Coronary artery (tissue), 2 donors: ENCODE measurements around the gene TMPRSS4.

Source experiments
- DNase-seq: peaks from one replicate; pipeline ENCODE4 v3.0.0-alpha.2; 2017; ENCODE audit warnings: low spot score
- H3K27ac ChIP-seq, 2 donors: fragments of 200-600 bp; sonication (generic); one replicate each; pipeline ENCODE4 v1.5.1; 2016 to 2019
- H3K4me3 ChIP-seq: fragments of 200-600 bp; sonication (generic); 2 replicates; pipeline ENCODE4 v1.5.1; 2016; ENCODE audit warnings: mild to moderate bottlenecking, moderate library complexity
- TF ChIP-seq, protein P1 (sequence below): fragments of 200-600 bp; sonication (generic); IDR thresholded peaks from one replicate; pipeline ENCODE4 v1.5.1; 2019; ENCODE audit warnings: antibody characterized with exemption

Gene TMPRSS4

GRCh38 chr11:118064956-118065355 lies 11.9 kb upstream of the TMPRSS4 start:
- no peak overlapping the region for H3K27ac ChIP-seq
- DNase-seq = peak; percentile 50
- TF ChIP-seq, protein P1, sequence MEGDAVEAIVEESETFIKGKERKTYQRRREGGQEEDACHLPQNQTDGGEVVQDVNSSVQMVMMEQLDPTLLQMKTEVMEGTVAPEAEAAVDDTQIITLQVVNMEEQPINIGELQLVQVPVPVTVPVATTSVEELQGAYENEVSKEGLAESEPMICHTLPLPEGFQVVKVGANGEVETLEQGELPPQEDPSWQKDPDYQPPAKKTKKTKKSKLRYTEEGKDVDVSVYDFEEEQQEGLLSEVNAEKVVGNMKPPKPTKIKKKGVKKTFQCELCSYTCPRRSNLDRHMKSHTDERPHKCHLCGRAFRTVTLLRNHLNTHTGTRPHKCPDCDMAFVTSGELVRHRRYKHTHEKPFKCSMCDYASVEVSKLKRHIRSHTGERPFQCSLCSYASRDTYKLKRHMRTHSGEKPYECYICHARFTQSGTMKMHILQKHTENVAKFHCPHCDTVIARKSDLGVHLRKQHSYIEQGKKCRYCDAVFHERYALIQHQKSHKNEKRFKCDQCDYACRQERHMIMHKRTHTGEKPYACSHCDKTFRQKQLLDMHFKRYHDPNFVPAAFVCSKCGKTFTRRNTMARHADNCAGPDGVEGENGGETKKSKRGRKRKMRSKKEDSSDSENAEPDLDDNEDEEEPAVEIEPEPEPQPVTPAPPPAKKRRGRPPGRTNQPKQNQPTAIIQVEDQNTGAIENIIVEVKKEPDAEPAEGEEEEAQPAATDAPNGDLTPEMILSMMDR = no peak

GRCh38 chr11:118065384-118065783 lies 11.5 kb upstream of the TMPRSS4 start:
- Histone ChIP-seq H3K27ac (no peak overlapping the region), H3K4me3 (no peak overlapping the region)
- TF ChIP-seq, protein P1 = no peak
- no peak for DNase-seq

More at GRCh38 chr11:118064956-118065355, 11.9 kb upstream of the TMPRSS4 start:
- H3K4me3 ChIP-seq = no peak overlapping the region

DNA sequence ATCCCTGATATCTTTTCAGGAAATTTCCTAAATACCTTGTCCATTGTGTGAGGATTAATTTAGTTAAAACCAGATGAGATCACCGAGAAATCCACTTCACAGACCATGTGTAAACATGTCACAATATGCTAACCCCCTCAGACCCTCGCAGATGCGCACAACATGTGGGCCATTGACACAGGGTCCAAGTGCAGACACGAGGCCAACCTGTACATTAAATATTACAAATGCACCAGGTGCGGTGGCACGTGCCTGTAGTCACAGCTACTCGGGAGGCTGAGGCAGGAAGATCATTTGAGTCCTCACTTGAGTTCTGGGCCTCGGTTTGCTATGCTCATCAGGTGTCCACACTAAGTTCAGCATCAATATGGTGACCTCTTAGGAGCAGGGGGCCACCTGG lies 9.9 kb upstream of the TMPRSS4 start:
- DNase-seq = no peak
- Histone ChIP-seq H3K27ac (no peak overlapping the region), H3K4me3 (no peak overlapping the region)
- TF ChIP-seq, protein P1 = no peak

DNA sequence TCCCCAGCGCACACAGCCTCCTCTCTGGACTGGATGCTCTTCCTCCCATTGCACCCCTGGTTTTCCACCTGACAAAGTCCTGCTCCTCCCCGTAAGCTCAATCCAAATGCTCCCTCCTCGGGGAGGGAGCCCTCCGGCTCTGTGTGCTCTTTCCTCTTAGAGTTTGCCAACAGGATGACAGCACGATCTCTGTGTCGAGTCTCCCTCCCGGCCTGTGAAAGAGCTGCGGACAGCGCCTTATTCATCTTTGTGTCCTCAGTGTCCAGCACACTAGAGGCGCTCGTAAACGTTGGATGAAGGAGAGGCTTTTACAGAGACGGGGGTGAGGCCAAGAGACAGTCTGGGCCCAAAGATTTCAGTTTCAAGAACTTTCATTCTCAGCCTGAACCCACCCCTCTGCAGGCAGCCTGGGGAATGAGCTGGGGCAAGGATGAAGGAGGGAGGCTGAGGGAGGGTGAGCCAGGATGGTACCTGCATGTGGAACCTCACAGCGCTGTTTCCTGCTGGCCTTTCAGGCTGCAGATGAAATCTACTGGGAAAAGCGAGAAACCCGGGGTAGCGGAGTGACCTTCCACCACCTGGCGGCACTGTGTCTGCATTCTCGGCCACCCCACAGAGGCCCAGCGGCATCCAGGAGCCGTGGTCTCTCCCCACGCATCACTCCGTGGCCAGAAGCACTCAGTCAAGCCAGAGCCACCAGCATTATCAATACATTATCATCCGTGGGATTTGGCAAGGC lies 8.5 kb upstream of the TMPRSS4 start:
- DNase-seq = no peak
- no peak overlapping the region for H3K27ac ChIP-seq
- TF ChIP-seq, protein P1 = no peak
- no peak overlapping the region for H3K4me3 ChIP-seq

- no peak overlapping the region for H3K4me3 ChIP-seq
- TF ChIP-seq, protein P1 = no peak
- no peak overlapping the region for H3K27ac ChIP-seq
- no peak for DNase-seq
Observed at GRCh38 chr11:118068945-118069612, 7.8 kb upstream of the TMPRSS4 start.

DNA sequence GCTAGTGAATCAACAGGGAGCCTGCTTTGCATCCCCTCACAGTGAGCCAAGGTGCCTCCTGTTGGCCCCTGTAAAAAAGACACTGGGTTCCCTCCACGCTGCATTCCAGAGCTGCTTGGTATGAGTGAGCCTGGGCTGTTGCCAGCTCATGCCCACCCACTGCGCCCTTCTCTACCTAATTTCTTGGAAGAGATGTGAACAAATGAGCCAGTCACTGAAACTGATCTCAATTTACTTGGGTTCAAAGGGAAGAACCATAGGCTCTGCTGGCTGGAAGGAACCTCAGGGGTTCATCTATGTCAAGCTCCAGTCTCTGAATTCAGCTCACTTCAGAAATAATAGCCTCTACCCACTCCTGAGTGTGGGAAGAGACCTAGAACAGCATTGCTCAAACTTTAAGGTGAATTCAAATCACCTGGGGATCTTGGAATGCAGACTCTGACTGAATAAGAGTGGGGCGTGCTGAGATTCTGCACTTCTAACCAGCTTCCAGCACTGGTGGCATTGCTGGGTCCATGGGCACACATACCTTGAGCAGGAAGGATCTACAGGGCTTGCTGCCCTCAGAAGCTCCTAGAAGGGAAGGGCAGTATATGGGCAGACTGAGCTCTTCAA lies 5.4 kb upstream of the TMPRSS4 start:
- TF ChIP-seq, protein P1 = no peak
- no peak for DNase-seq
- Histone ChIP-seq H3K27ac (no peak overlapping the region), H3K4me3 (no peak overlapping the region)
